Brain microvascular endothelial cell (primary cell): ENCODE results near the gene MFAP4.

Experiments used
- DNase-seq: peaks from one replicate; pipeline ENCODE4 v3.0.0-alpha.2; 2020
- H3K27ac ChIP-seq: fragments of 250-450 bp; sonication (Bioruptor Pico); 2 replicates; pipeline ENCODE4 v1.5.1; 2020; ENCODE audit warnings: mild to moderate bottlenecking, moderate library complexity
- H3K27me3 ChIP-seq: fragments of 250-450 bp; sonication (Bioruptor Pico); replicated peaks from 2 replicates; pipeline ENCODE4 v1.5.1; 2020; ENCODE audit warnings: mild to moderate bottlenecking
- H3K36me3 ChIP-seq: fragments of 250-450 bp; sonication (Bioruptor Pico); replicated peaks from 2 replicates; pipeline ENCODE4 v1.5.1; 2020; ENCODE audit warnings: mild to moderate bottlenecking
- H3K4me3 ChIP-seq: 2 replicates; pipeline ENCODE4 v1.5.1; 2011; ENCODE audit warnings: low read depth, mild to moderate bottlenecking, control low read depth, low read length, moderate library complexity
- in situ Hi-C: cut with HindIII; loops from 2 replicates; pipeline ENCODE4 v1.10.0; 2017; ENCODE audit warnings: low sequenced_read_pairs, low pct_ligation_motif_present
- TF ChIP-seq, protein P1 (sequence below): IDR thresholded peaks from 2 replicates; pipeline ENCODE4 v1.5.1; 2011; ENCODE audit warnings: low read depth, mild to moderate bottlenecking, moderate library complexity, low read length, control low read depth, inconsistent platforms; ENCODE audit errors: missing control alignments

MFAP4 gene

DNA sequence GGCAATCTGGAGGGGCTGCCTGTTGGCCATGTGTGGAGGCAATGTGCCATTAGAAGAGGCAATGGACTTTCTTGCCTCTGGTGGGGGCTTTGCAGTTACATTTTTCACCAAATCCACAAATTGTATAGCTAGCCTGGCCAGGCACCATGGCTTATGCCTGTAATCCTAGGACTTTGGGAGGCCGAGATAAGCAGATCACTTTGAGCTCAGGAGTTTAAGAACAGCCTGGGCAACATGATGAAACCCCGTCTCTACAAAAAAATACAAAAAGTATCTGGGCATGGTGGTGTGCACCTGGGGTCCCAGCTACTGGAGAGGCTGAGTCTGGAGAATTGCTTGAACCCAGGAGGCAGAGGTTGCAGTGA lies 21.3 kb upstream of the MFAP4 start:
- DNase-seq: no peak
- TF ChIP-seq, protein P1, sequence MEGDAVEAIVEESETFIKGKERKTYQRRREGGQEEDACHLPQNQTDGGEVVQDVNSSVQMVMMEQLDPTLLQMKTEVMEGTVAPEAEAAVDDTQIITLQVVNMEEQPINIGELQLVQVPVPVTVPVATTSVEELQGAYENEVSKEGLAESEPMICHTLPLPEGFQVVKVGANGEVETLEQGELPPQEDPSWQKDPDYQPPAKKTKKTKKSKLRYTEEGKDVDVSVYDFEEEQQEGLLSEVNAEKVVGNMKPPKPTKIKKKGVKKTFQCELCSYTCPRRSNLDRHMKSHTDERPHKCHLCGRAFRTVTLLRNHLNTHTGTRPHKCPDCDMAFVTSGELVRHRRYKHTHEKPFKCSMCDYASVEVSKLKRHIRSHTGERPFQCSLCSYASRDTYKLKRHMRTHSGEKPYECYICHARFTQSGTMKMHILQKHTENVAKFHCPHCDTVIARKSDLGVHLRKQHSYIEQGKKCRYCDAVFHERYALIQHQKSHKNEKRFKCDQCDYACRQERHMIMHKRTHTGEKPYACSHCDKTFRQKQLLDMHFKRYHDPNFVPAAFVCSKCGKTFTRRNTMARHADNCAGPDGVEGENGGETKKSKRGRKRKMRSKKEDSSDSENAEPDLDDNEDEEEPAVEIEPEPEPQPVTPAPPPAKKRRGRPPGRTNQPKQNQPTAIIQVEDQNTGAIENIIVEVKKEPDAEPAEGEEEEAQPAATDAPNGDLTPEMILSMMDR: no peak
- no peak overlapping the region for H3K4me3 ChIP-seq
- peaks cover 2% of the 10 kb centered on the region for H3K27me3 ChIP-seq
- in situ Hi-C loops: no loop called here
- no peak overlapping the region for H3K27ac ChIP-seq
- no peaks in the 10 kb centered on the region for H3K36me3 ChIP-seq

DNA sequence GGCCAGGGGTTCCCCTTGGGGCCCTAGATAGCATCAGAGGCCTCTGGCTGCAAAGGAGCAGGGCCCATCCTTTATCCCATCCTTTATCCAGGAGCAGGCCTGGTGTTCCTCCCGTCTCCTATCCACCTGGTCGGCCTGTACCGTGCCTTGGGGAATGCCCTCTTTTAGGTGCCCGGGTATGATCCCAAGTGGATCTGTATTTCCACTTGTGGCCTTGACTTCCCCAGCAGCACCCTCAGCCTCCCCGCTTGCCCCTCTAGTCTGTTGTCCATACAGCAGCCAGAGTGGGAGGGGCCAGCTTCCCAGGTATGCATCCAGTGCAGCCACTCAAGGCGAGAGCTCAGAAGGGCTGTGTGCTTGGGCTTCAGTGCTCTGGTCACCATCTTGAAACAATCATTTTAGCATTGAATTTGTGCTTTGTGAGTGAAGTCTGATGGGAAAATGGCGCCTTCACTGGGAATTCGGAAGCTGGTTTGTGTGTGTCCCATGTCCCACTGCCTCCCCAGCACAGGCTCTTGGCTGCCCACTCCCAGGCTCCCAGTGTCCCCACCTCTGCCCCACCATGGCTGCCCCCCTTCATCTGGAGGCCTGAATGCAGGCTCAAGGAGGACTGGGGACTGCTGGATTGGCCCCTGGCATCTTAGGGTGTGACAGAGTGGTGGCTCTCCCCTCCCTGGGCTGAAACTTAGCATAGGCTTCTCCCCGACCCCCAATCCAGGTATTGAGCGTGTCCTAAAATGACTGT lies 20.8 kb upstream of the MFAP4 start:
- Histone ChIP-seq H3K36me3 (no peaks in the 10 kb centered on the region), H3K27me3 (peaks cover 2% of the 10 kb centered on the region), H3K27ac (no peak overlapping the region), H3K4me3 (no peak overlapping the region)
- in situ Hi-C loops: no loop called here
- no peak for DNase-seq
- TF ChIP-seq, protein P1: no peak

DNA sequence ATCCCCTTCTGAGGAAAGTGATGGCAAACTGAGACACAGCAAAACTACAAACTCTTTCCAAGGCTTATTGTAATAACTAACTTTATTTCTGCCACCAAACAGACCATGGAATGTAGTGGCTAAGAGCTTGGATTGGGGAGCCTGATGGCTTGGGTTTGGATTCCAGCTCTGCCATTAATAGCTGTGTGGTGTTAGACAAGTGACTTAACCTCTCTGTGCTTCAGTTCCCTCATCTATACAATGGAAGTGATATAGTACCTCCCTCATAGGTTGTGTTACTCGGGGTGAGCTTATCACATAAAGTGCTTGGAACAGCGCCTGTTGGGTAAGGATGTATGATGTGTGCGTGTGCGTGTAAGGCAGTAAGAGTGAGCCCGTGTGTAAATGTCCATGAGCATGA lies 18.1 kb upstream of the MFAP4 start:
- in situ Hi-C loops: no loop called here
- TF ChIP-seq, protein P1: no peak

DNA sequence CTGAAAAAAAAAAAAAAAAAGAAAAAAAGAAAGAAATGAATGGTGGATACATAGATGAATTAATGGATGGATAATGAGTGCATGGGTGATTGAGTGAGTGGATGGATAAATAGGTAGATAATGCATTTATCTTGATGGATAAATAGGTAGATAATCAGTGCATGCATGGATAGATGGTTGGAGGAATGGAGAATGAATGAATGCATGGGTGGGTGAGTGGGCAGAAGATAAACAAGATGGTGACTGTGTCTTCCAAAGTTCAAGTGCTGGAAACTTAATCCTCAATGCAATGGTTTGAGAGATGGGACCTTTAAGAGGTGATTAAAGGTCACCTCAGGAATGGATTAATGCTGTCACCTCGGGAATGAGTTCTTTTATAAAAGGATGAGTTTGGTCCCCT lies 17.3 kb upstream of the MFAP4 start:
- H3K27ac ChIP-seq: no peak overlapping the region
- TF ChIP-seq, protein P1: no peak
- no peak for DNase-seq
- in situ Hi-C loops: no loop called here
- no peaks in the 10 kb centered on the region for H3K27me3 ChIP-seq
- H3K36me3 ChIP-seq: no peaks in the 10 kb centered on the region
- H3K4me3 ChIP-seq: no peak overlapping the region

More for the DNA sequence above, 18.1 kb upstream of the MFAP4 start:
- Histone ChIP-seq H3K36me3 (no peaks in the 10 kb centered on the region), H3K27me3 (no peaks in the 10 kb centered on the region), H3K27ac (no peak overlapping the region), H3K4me3 (no peak overlapping the region)
- no peak for DNase-seq

DNA sequence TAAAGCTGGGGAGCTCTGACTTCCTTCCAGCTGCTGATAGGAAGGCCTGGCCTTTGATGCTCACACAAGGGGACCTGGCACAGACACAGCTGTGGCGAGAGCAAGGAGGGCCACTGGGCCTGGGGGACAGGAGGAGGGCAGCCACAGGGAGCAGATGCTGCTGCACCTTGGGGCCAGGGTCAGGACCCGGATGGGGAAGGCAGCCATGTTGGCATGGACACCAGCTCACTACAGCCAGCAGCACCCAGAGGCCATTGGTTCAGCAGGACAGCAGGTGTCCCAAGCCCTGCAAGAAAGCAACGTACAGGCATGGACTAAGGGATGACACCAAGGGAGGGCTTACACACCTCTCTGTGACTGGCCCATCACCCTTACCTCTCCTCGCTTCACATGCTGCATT lies 16.0 kb upstream of the MFAP4 start:
- no peak for DNase-seq
- Histone ChIP-seq H3K36me3 (no peaks in the 10 kb centered on the region), H3K4me3 (no peak overlapping the region), H3K27ac (no peak overlapping the region), H3K27me3 (no peaks in the 10 kb centered on the region)
- TF ChIP-seq, protein P1: no peak
- in situ Hi-C loops: no loop called here

DNA sequence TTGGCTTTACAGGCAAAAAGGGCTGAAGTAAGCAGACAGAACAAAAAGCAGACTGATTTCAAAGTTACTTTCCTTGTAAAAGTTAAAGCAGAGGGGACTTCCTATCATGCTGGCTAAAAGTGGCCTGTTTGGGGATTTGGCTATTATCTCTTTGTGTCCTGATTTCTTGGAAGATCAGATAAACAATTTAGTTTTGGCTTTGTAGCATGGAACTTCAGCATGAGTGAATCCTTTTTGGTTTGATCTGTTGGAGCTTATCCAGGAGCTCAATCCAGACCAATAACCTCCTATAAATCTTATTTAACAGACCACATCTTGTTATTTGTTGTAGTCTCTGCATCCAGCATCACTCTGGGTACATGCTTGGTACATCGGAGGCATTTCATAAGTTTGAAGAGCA lies 15.2 kb upstream of the MFAP4 start:
- DNase-seq: no peak
- no peak overlapping the region for H3K27ac ChIP-seq
- H3K4me3 ChIP-seq: no peak overlapping the region
- TF ChIP-seq, protein P1: no peak
- in situ Hi-C loops: no loop called here
- no peaks in the 10 kb centered on the region for H3K27me3 ChIP-seq
- no peaks in the 10 kb centered on the region for H3K36me3 ChIP-seq
